ENCODE results near the gene ELL3. TPM values are rescaled to one million over a fixed set of nuclear protein-coding genes. Genes with fewer than 3 reads are reported as not detected.

The ELL3 gene
- total RNA-seq, 1 experiment from 2014 or later = 2.0 TPM

DNA sequence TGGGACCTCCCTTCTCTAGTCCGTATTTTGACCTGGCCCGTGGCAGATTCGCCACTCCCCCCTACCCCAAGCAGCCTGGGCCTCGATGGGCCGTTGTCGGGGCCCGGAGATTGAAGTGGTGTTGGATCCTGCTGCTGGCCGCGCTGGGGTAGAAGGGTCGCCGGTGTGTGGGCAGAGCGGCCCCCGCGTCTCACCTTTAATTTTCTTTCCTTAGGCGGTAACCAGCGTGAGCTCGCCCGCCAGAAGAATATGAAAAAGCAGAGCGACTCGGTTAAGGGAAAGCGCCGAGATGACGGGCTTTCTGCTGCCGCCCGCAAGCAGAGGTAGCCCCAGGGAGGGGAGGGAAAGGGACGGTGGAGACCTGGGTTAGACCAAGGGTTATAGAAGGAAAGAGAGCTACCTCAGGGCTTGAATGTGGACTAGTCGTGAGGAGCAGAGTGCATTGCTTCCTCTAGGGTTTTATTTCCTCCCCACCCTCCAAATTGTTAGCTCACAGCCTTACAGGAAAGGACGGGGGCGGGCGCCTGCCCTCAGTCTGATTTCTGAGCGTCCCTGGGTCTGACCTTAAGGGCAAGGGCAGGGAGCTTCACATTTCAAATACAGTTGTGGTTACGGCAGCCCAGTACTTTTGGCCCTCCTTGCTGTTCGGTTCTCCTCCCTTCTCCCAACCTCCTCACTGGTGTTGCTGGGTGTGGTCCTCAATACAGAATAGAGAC is 16.2 kb upstream of the ELL3 start:
- intact Hi-C loops (cut with micrococcal nuclease; ENCODE audit: unreplicated experiment) = no loop called here

GRCh38 chr15:43791993-43792760 is 15.4 kb upstream of the ELL3 start, which contains the start of gene SERF2:
Gene SERF2 (plus strand): TSS chr15:43792320. CDS start chr15:43792377, 57 bp downstream.
- H3K36me3 Mint-ChIP-seq (ENCODE audit: insufficient read depth, unreplicated experiment) = peaks cover 40% of the 10 kb centered on the region
- intact Hi-C loops (cut with micrococcal nuclease; ENCODE audit: unreplicated experiment) = no loop called here
- H3K27me3 Mint-ChIP-seq (ENCODE audit: unreplicated experiment) = no peaks in the 10 kb centered on the region
- peaks cover 25% of the 10 kb centered on the region for H3K4me1 Mint-ChIP-seq (ENCODE audit: low read depth, unreplicated experiment)
- DNase-seq = peak; percentile 97
- H3K9me3 Mint-ChIP-seq (ENCODE audit: low read depth, unreplicated experiment) = no peaks in the 10 kb centered on the region
- CTCF ChIA-PET = interaction anchor here (0.6 kb wide), 1 partner anchor 121 kb away, joined by 5 read pairs; no protein-coding TSS in a partner anchor
- TF ChIP-seq CTCF (IDR thresholded peaks at IDR 0.05; ENCODE audit: unreplicated experiment) = no peak
- H3K27ac Mint-ChIP-seq (ENCODE audit: unreplicated experiment) = peak within 1 kb of the TSS; percentile 91
- BruUV-seq (replicated peaks) = TSS peak; percentile 61
- H3K4me3 Mint-ChIP-seq (ENCODE audit: low read depth, unreplicated experiment) = peak within 1 kb of the TSS; percentile 86

More for the DNA sequence above, 16.2 kb upstream of the ELL3 start:
- no peak for TF ChIP-seq CTCF (IDR thresholded peaks at IDR 0.05; ENCODE audit: unreplicated experiment)
- H3K4me1 Mint-ChIP-seq (ENCODE audit: low read depth, unreplicated experiment) = peaks cover 28% of the 10 kb centered on the region
- H3K27me3 Mint-ChIP-seq (ENCODE audit: unreplicated experiment) = no peaks in the 10 kb centered on the region
- no peaks in the 10 kb centered on the region for H3K9me3 Mint-ChIP-seq (ENCODE audit: low read depth, unreplicated experiment)
- no TSS peak for BruUV-seq (replicated peaks)
- peak overlapping the region; percentile 91 for H3K27ac Mint-ChIP-seq (ENCODE audit: unreplicated experiment)
- H3K36me3 Mint-ChIP-seq (ENCODE audit: insufficient read depth, unreplicated experiment) = peaks cover 40% of the 10 kb centered on the region
- DNase-seq = no peak
- CTCF ChIA-PET = no interaction called here
- H3K4me3 Mint-ChIP-seq (ENCODE audit: low read depth, unreplicated experiment) = peak overlapping the region; percentile 86

DNA sequence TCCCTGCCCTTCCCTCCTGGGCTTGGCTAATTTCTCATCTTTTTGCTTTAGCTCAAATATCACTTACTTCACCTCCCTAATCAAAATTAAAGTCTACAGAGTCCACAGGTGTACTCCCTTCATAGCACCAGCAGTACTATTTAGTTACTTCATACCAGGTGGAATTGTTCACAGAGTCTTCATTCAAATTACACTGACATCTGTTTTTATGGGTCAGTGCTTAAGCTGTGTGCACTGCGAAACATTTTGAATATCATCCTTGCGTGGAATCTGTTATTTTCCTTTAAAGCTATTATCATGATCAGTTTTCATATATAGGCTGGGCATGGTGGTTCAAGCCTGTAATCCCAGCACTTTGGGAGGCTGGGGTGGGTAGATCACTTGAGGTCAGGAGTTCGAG is 12.6 kb upstream of the ELL3 start:
- CTCF ChIA-PET = interaction anchor here (0.6 to 0.7 kb wide), 2 partner anchors 20 to 399 kb away, joined by 5 to 7 read pairs; no protein-coding TSS in a partner anchor
- DNase-seq = no peak
- intact Hi-C loops (cut with micrococcal nuclease; ENCODE audit: unreplicated experiment) = no loop called here
- H3K4me3 Mint-ChIP-seq (ENCODE audit: low read depth, unreplicated experiment) = no peak overlapping the region
- peaks cover 28% of the 10 kb centered on the region for H3K36me3 Mint-ChIP-seq (ENCODE audit: insufficient read depth, unreplicated experiment)
- TF ChIP-seq CTCF (IDR thresholded peaks at IDR 0.05; ENCODE audit: unreplicated experiment) = no peak
- peaks cover 12% of the 10 kb centered on the region for H3K4me1 Mint-ChIP-seq (ENCODE audit: low read depth, unreplicated experiment)
- no peaks in the 10 kb centered on the region for H3K27me3 Mint-ChIP-seq (ENCODE audit: unreplicated experiment)
- no peaks in the 10 kb centered on the region for H3K9me3 Mint-ChIP-seq (ENCODE audit: low read depth, unreplicated experiment)
- H3K27ac Mint-ChIP-seq (ENCODE audit: unreplicated experiment) = no peak overlapping the region
- BruUV-seq (replicated peaks) = no TSS peak

GRCh38 chr15:43779016-43779415 is 2.2 kb upstream of the ELL3 start:
- BruUV-seq (replicated peaks) = no TSS peak
- Mint-ChIP-seq H3K27ac (ENCODE audit: unreplicated experiment) (no peak overlapping the region), H3K4me3 (ENCODE audit: low read depth, unreplicated experiment) (no peak overlapping the region), H3K9me3 (ENCODE audit: low read depth, unreplicated experiment) (no peaks in the 10 kb centered on the region), H3K27me3 (ENCODE audit: unreplicated experiment) (no peaks in the 10 kb centered on the region), H3K36me3 (ENCODE audit: insufficient read depth, unreplicated experiment) (peaks cover 34% of the 10 kb centered on the region), H3K4me1 (ENCODE audit: low read depth, unreplicated experiment) (no peaks in the 10 kb centered on the region)
- no peak for TF ChIP-seq CTCF (IDR thresholded peaks at IDR 0.05; ENCODE audit: unreplicated experiment)
- CTCF ChIA-PET = no interaction called here
- no peak for DNase-seq
- intact Hi-C loops (cut with micrococcal nuclease; ENCODE audit: unreplicated experiment) = no loop called here
